A673 (cell line): Measurements from ENCODE around the gene CTNNBL1.

ENCODE experiments used
- CTCF ChIP-seq: fragments of 300-800, 200-600 bp; sonication (generic); conservative IDR thresholded peaks from 2 replicates; pipeline ENCODE4 v1.5.1; 2017; ENCODE audit warnings: low read depth, mild to moderate bottlenecking, antibody characterized with exemption, low read length, moderate library complexity, mixed read lengths
- EZH2 ChIP-seq: fragments of 200-600 bp; sonication (generic); IDR thresholded peaks from 2 replicates; pipeline ENCODE4 v1.6.1; 2017; ENCODE audit warnings: borderline replicate concordance, low read depth, mild to moderate bottlenecking, mixed read lengths, antibody characterized with exemption, low read length; ENCODE audit not compliant: poor library complexity, severe bottlenecking

GRCh38 chr20:37721751-37722150 lies 27.9 kb downstream of the CTNNBL1 start:
- no peak for TF ChIP-seq CTCF
- no peak for TF ChIP-seq EZH2
